Measurements from ENCODE around the gene BCL2A1.

DNA sequence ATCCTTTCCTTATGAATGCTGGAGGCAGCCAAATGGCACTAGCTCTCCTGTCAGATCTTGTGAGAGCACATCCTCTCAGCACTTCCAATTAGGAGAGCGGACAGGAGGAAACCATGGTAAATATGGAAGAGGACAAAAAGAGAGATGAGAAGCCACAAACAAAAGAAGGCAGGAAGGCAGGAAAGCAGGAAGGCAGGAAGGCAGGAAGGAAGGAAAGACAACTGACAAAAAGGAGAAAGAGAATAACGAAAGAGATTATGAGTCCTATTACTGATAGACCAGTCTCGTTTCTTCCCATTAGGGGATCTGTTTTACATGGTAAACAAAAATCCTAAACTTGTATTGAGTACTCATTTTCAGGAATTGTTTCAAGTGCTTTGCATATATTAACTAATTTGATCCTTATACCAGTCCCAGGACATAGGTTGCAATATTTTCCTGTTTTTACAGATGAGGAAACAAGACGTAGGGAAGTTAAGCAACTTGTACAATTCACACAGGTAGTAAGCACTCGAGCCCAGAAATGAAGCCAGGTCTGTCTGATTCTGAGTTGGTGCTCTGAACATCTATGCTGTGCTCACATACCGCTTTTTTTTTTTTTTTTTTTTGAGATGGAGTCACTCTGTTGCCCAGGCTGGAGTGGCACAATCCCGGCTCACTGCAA is 4.2 kb downstream of the BCL2A1 start:
- TF ChIP-seq, protein P1, sequence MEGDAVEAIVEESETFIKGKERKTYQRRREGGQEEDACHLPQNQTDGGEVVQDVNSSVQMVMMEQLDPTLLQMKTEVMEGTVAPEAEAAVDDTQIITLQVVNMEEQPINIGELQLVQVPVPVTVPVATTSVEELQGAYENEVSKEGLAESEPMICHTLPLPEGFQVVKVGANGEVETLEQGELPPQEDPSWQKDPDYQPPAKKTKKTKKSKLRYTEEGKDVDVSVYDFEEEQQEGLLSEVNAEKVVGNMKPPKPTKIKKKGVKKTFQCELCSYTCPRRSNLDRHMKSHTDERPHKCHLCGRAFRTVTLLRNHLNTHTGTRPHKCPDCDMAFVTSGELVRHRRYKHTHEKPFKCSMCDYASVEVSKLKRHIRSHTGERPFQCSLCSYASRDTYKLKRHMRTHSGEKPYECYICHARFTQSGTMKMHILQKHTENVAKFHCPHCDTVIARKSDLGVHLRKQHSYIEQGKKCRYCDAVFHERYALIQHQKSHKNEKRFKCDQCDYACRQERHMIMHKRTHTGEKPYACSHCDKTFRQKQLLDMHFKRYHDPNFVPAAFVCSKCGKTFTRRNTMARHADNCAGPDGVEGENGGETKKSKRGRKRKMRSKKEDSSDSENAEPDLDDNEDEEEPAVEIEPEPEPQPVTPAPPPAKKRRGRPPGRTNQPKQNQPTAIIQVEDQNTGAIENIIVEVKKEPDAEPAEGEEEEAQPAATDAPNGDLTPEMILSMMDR (conservative IDR thresholded peaks at IDR 0.05; ENCODE audit: low read length) = no peak
- no peak for TF ChIP-seq EZH2phosphoT487 (IDR thresholded peaks at IDR 0.05; ENCODE audit: borderline replicate concordance, low read depth, low read length)
